GM23338 (cell line): ENCODE results near the gene GALNT6. TPM values are rescaled to one million over a fixed set of nuclear protein-coding genes. Genes with fewer than 3 reads are reported as not detected.

ENCODE experiments used
- ATAC-seq: fragments of 200-7000 bp; cut with Tn5 transposase; 3 replicates; pipeline ENCODE4 v1.9.1; 2020
- DNase-seq: peaks from one replicate; pipeline ENCODE4 v3.0.0-alpha.2; 2015; ENCODE audit warnings: low spot score
- H2AFZ ChIP-seq: fragments of 200-600 bp; sonication (generic); 2 replicates; pipeline ENCODE4 v1.8.0; 2016; ENCODE audit warnings: antibody characterized with exemption, mild to moderate bottlenecking, moderate library complexity
- H3F3A ChIP-seq: fragments of 200-600 bp; sonication (generic); replicated peaks from 2 replicates; pipeline ENCODE4 v1.8.0; 2017; ENCODE audit warnings: antibody characterized with exemption, mixed run types, low read depth
- H3K27ac ChIP-seq: fragments of 200-600 bp; sonication (generic); 2 replicates; pipeline ENCODE4 v1.6.1; 2016; ENCODE audit warnings: low read depth
- H3K27me3 ChIP-seq: fragments of 200-600 bp; sonication (generic); 2 replicates; pipeline ENCODE4 v1.8.0; 2016; ENCODE audit warnings: mild to moderate bottlenecking, mixed run types, moderate library complexity; ENCODE audit not compliant: insufficient read depth
- H3K36me3 ChIP-seq: fragments of 200-600 bp; sonication (generic); 2 replicates; pipeline ENCODE4 v1.8.0; 2016; ENCODE audit warnings: mild to moderate bottlenecking; ENCODE audit not compliant: insufficient read depth
- H3K4me1 ChIP-seq: fragments of 200-600 bp; sonication (generic); 2 replicates; pipeline ENCODE4 v1.8.0; 2016; ENCODE audit warnings: mild to moderate bottlenecking, moderate library complexity; ENCODE audit not compliant: insufficient read depth
- H3K4me2 ChIP-seq: fragments of 200-600 bp; sonication (generic); 2 replicates; pipeline ENCODE4 v1.7.1; 2017; ENCODE audit warnings: mixed run types
- H3K4me3 ChIP-seq: fragments of 200-600 bp; sonication (generic); 2 replicates; pipeline ENCODE4 v1.6.1; 2016; ENCODE audit warnings: mixed run types
- H3K79me2 ChIP-seq: fragments of 200-600 bp; sonication (generic); replicated peaks from 2 replicates; pipeline ENCODE4 v1.8.0; 2017; ENCODE audit warnings: mild to moderate bottlenecking; ENCODE audit not compliant: insufficient read depth
- H3K9me2 ChIP-seq: fragments of 200-600 bp; sonication (generic); 2 replicates; pipeline ENCODE4 v1.8.0; 2017; ENCODE audit not compliant: insufficient read depth
- H4K20me1 ChIP-seq: fragments of 200-600 bp; sonication (generic); replicated peaks from 2 replicates; pipeline ENCODE4 v1.8.0; 2017; ENCODE audit warnings: mild to moderate bottlenecking; ENCODE audit not compliant: insufficient read depth
- H3K27ac Mint-ChIP-seq: 2 replicates; pipeline ENCODE4 v1.8.0; 2020; ENCODE audit warnings: inconsistent platforms, mild to moderate bottlenecking, moderate library complexity, mixed read lengths
- H3K27me3 Mint-ChIP-seq: 3 replicates; pipeline ENCODE4 v1.8.0; 2022; ENCODE audit warnings: low read depth, mild to moderate bottlenecking, moderate library complexity, mixed read lengths, inconsistent platforms; ENCODE audit not compliant: insufficient read depth, poor library complexity
- H3K36me3 Mint-ChIP-seq: 3 replicates; pipeline ENCODE4 v1.8.0; 2021; ENCODE audit warnings: low read depth, mild to moderate bottlenecking, inconsistent platforms, moderate library complexity, mixed read lengths
- H3K4me1 Mint-ChIP-seq: 3 replicates; pipeline ENCODE4 v1.8.0; 2020; ENCODE audit warnings: mild to moderate bottlenecking, inconsistent platforms, mixed read lengths
- H3K4me3 Mint-ChIP-seq: 3 replicates; pipeline ENCODE4 v1.8.0; 2021; ENCODE audit warnings: moderate library complexity, mild to moderate bottlenecking, inconsistent platforms, mixed read lengths
- H3K9me3 Mint-ChIP-seq: 3 replicates; pipeline ENCODE4 v1.8.0; 2020; ENCODE audit warnings: moderate library complexity, mild to moderate bottlenecking, inconsistent platforms, mixed read lengths
- CREB1 ChIP-seq: fragments of 250-450 bp; sonication (Bioruptor Pico); IDR thresholded peaks from 2 replicates; pipeline ENCODE4 v1.5.0; 2020; ENCODE audit warnings: low read depth, mild to moderate bottlenecking, moderate library complexity
- CTCF ChIP-seq, 2 experiments: fragments of 200-600 bp in 1 of 2; sonication (generic) in 1 of 2; conservative IDR thresholded peaks; 2 replicates each; pipeline versions ENCODE4 v1.5.1 to v1.6.1; 2016 to 2017; ENCODE audit warnings: antibody characterized with exemption in 2 of 2, low read depth in 2 of 2, mild to moderate bottlenecking in 2 of 2, moderate library complexity in 1 of 2
- ETS1 ChIP-seq: IDR thresholded peaks from 2 replicates; pipeline ENCODE4 v1.6.1; 2016; ENCODE audit warnings: antibody characterized with exemption
- REST ChIP-seq: IDR thresholded peaks from one replicate; pipeline ENCODE4 v1.6.1; 2018; ENCODE audit warnings: antibody characterized with exemption; ENCODE audit not compliant: unreplicated experiment
- STAT1 ChIP-seq: IDR thresholded peaks from one replicate; pipeline ENCODE4 v1.6.1; 2016; ENCODE audit warnings: antibody characterized with exemption; ENCODE audit not compliant: unreplicated experiment
- ZNF331 ChIP-seq: fragments of 250-450 bp; sonication (Bioruptor Pico); IDR thresholded peaks from 2 replicates; pipeline ENCODE4 v1.5.0; 2020; ENCODE audit warnings: low read depth, mild to moderate bottlenecking, moderate library complexity
- ZNF462 ChIP-seq: fragments of 250-450 bp; sonication (Bioruptor Pico); IDR thresholded peaks from 2 replicates; pipeline ENCODE4 v1.5.0; 2020; ENCODE audit warnings: mild to moderate bottlenecking, moderate library complexity
- polyA plus RNA-seq: library from polyadenylated mRNA; unstranded; fragments of >200 nt; fragmentation: Nextera tagmentation; extraction: Ambion mirVana; gene quantifications from 2 replicates; pipeline ENCODE4 v1.2.1, GENCODE V29; 2016
- total RNA-seq: library from RNA; depleted of rRNA; stranded (reverse); fragments of >200 nt; shearing (Covaris generic); gene quantifications from 2 replicates; pipeline ENCODE4 v1.2.3, GENCODE V29; 2014

The GALNT6 gene
- total and polyA plus RNA-seq, 2 experiments from 2014 or later, result 8.1 to 18.6 TPM

GRCh38 chr12:51320695-51321320 is 70.4 kb downstream of the GALNT6 start:
- Mint-ChIP-seq H3K9me3 (no peaks in the 10 kb centered on the region; the same call in 2 of the 3 replicates), H3K4me1 (peaks cover 24% of the 10 kb centered on the region), H3K4me3 (no peak overlapping the region), H3K27me3 (no peaks in the 10 kb centered on the region), H3K36me3 (no peaks in the 10 kb centered on the region), H3K27ac (peak overlapping the region; percentile 62)
- H3F3A ChIP-seq, result 0 out of 2 replicates have a peak, but pooled peaks cover 4% of the 10 kb centered on the region
- no peaks in the 10 kb centered on the region for H3K79me2 ChIP-seq
- no peak overlapping the region for H3K4me3 ChIP-seq
- H3K4me1 ChIP-seq, result peaks cover 19% of the 10 kb centered on the region
- 0 out of 2 replicates have a peak, but pooled peaks cover 2% of the 10 kb centered on the region for H3K9me2 ChIP-seq
- H3K27ac ChIP-seq, result peak overlapping the region; percentile 85
- peak; percentile 85 for ATAC-seq
- no peaks in the 10 kb centered on the region for H3K36me3 ChIP-seq
- H4K20me1 ChIP-seq, result no peaks in the 10 kb centered on the region
- H2AFZ ChIP-seq, result peak overlapping the region; percentile 9; the same call in 1 of the 2 replicates
- DNase-seq, result peak; percentile 78
- H3K4me2 ChIP-seq, result peak overlapping the region; percentile 18; the same call in 1 of the 2 replicates
- TF ChIP-seq STAT1, result no peak
- no peak for TF ChIP-seq ETS1
- TF ChIP-seq ZNF462 (CRISPR knock-in tag), result peak; percentile 66; the same call in 1 of the 2 replicates
- TF ChIP-seq ZNF331 (CRISPR knock-in tag), result no peak
- no peak for TF ChIP-seq CREB1 (CRISPR knock-in tag)
- TF ChIP-seq CTCF (conservative IDR thresholded peaks at IDR 0.05; ENCODE audit: low read depth in 2 of 2), result no peak
- no peak for TF ChIP-seq REST
- H3K27me3 ChIP-seq, result no peaks in the 10 kb centered on the region
